SU-DHL-6 (cell line): ENCODE measurements around the gene LRRN2.

Source experiments
- H2AFZ ChIP-seq: fragments of 200-600 bp; sonication (generic); 2 replicates; pipeline ENCODE4 v1.6.1; 2014; ENCODE audit warnings: low read depth, mild to moderate bottlenecking, moderate library complexity, mixed read lengths, antibody characterized with exemption, low read length; ENCODE audit not compliant: severe bottlenecking
- H3F3A ChIP-seq: fragments of 200-600 bp; shearing (Covaris generic); 2 replicates; pipeline ENCODE4 v1.6.0; 2016; ENCODE audit warnings: antibody characterized with exemption, mild to moderate bottlenecking; ENCODE audit not compliant: insufficient read depth
- H3K27ac ChIP-seq: fragments of 200-600 bp; sonication (generic); 2 replicates; pipeline ENCODE4 v1.5.1; 2016; ENCODE audit warnings: low read depth, mild to moderate bottlenecking, low read length, moderate library complexity, mixed read lengths
- H3K27me3 ChIP-seq: fragments of 200-600 bp; sonication (generic), shearing (Covaris generic); 2 replicates; pipeline ENCODE4 v1.6.0; 2014; ENCODE audit warnings: mild to moderate bottlenecking, low read length
- H3K36me3 ChIP-seq: fragments of 200-600 bp; sonication (generic); 2 replicates; pipeline ENCODE4 v1.6.1; 2014; ENCODE audit warnings: mild to moderate bottlenecking, low read length, mixed read lengths
- H3K4me2 ChIP-seq: fragments of 300-600, 200-600 bp; shearing (Covaris generic), sonication (generic); 2 replicates; pipeline ENCODE4 v1.6.0; 2014; ENCODE audit warnings: low read length, low read depth, mild to moderate bottlenecking; ENCODE audit not compliant: poor library complexity, severe bottlenecking
- H3K4me3 ChIP-seq: fragments of 200-600 bp; sonication (generic); 2 replicates; pipeline ENCODE4 v1.5.1; 2014; ENCODE audit warnings: antibody characterized with exemption, low read length, mild to moderate bottlenecking, mixed read lengths; ENCODE audit not compliant: insufficient read depth, poor library complexity, severe bottlenecking
- H3K79me2 ChIP-seq: fragments of 200-600 bp; sonication (generic); 2 replicates; pipeline ENCODE4 v1.6.1; 2014; ENCODE audit warnings: mild to moderate bottlenecking, low read length, moderate library complexity; ENCODE audit not compliant: insufficient read depth
- H3K9ac ChIP-seq: fragments of 200-600 bp; sonication (generic); 2 replicates; pipeline ENCODE4 v1.7.0; 2014; ENCODE audit warnings: mild to moderate bottlenecking, low read length
- H3K9me2 ChIP-seq: fragments of 200-600 bp; sonication (generic); replicated peaks from 2 replicates; pipeline ENCODE4 v1.6.1; 2014; ENCODE audit warnings: low read length; ENCODE audit not compliant: insufficient read depth
- H3K9me3 ChIP-seq: fragments of 200-600 bp; sonication (generic); 2 replicates; pipeline ENCODE4 v1.6.1; 2014; ENCODE audit warnings: low read length, mixed read lengths; ENCODE audit not compliant: insufficient read depth
- H4K20me1 ChIP-seq: fragments of 200-600 bp; sonication (generic); 2 replicates; pipeline ENCODE4 v1.6.1; 2014; ENCODE audit warnings: low read depth, mild to moderate bottlenecking, antibody characterized with exemption, low read length, moderate library complexity, mixed read lengths
- CTCF ChIP-seq: fragments of 200-600 bp; sonication (generic); IDR thresholded peaks from one replicate; pipeline ENCODE4 v1.5.1; 2017; ENCODE audit warnings: antibody characterized with exemption, mild to moderate bottlenecking, low read length, moderate library complexity; ENCODE audit not compliant: insufficient read depth, poor library complexity, severe bottlenecking
- EZH2phosphoT487 ChIP-seq: fragments of 200-600 bp; sonication (generic), shearing (Covaris generic); conservative IDR thresholded peaks from 2 replicates; pipeline ENCODE4 v1.6.1; 2018; ENCODE audit warnings: mild to moderate bottlenecking, antibody characterized with exemption, low read length, moderate library complexity, mixed read lengths

LRRN2 gene

GRCh38 chr1:204574865-204575163 is 110.7 kb downstream of the LRRN2 start:
- Histone ChIP-seq H2AFZ (no peak overlapping the region), H3F3A (no peaks in the 10 kb centered on the region), H3K27me3 (no peaks in the 10 kb centered on the region), H3K36me3 (no peaks in the 10 kb centered on the region), H3K4me3 (no peak overlapping the region), H3K4me2 (no peak overlapping the region), H3K79me2 (no peaks in the 10 kb centered on the region), H3K9me2 (no peaks in the 10 kb centered on the region), H3K9me3 (no peaks in the 10 kb centered on the region), H3K9ac (no peak overlapping the region), H4K20me1 (no peaks in the 10 kb centered on the region), H3K27ac (no peak overlapping the region)
- TF ChIP-seq EZH2phosphoT487 (no peak), CTCF (no peak)

DNA sequence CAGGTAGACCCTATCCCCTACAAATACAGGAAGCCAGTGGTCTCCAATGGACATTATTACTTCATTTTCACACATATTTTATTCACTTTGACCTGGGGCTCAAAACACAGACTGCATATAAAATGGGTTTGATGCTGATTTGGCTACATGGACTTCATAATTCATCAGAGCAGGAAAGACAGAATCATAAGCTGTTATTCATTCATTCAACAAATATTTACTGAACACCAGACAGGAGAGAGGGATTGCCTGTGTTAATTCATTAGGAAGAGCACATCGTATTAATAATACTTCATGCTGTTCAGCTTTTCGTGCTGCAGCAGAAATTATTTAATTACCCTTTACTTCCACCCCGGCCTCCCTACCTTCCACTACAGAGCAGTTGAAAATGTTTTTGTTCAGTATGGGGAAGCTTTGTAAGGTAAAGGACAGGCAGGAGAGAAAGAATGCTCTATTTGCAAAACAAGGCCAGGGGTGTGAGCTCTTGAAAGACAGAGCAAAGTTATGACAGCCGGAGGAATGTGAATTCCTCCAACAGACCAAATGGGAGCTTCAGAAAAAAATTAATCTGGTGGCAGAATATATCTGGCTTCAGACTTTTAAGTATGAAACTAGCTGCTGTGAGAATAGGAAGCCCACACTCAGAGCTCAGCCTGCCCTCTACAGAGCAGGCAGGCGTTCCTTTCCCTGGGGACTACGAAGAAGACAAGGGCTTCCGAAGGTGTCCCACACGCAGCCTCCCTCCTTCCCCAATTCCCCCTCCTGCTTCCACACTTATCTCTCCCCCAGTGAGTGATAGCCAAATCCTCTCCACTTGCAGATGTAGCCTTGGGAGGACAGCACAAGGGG is 111.3 kb downstream of the LRRN2 start:
- Histone ChIP-seq H3K4me2 (no peak overlapping the region), H3K36me3 (no peaks in the 10 kb centered on the region), H4K20me1 (no peaks in the 10 kb centered on the region), H3F3A (no peaks in the 10 kb centered on the region), H3K9me2 (no peaks in the 10 kb centered on the region), H3K4me3 (no peak overlapping the region), H3K27me3 (no peaks in the 10 kb centered on the region), H3K9ac (no peak overlapping the region), H3K27ac (no peak overlapping the region), H2AFZ (no peak overlapping the region), H3K79me2 (no peaks in the 10 kb centered on the region), H3K9me3 (no peaks in the 10 kb centered on the region)
- TF ChIP-seq CTCF (no peak), EZH2phosphoT487 (no peak)

GRCh38 chr1:204572923-204573922 is 112.3 kb downstream of the LRRN2 start:
- no peak overlapping the region for H3K27ac ChIP-seq

More at GRCh38 chr1:204572923-204573922, 112.3 kb downstream of the LRRN2 start:
- Histone ChIP-seq H3K27me3 (no peaks in the 10 kb centered on the region), H3F3A (no peaks in the 10 kb centered on the region), H3K36me3 (no peaks in the 10 kb centered on the region), H3K79me2 (no peaks in the 10 kb centered on the region), H3K9me3 (no peaks in the 10 kb centered on the region), H2AFZ (no peak overlapping the region), H3K9me2 (no peaks in the 10 kb centered on the region), H3K4me2 (no peak overlapping the region), H3K4me3 (no peak overlapping the region), H3K9ac (no peak overlapping the region), H4K20me1 (no peaks in the 10 kb centered on the region)
- TF ChIP-seq CTCF = no peak
- no peak for TF ChIP-seq EZH2phosphoT487
